GM15510 (cell line): ENCODE data around the gene CRLF2.

ENCODE experiments used
- POLR2A ChIP-seq: IDR thresholded peaks from 3 replicates; pipeline ENCODE4 v1.6.1; 2011; ENCODE audit warnings: borderline replicate concordance; ENCODE audit not compliant: insufficient read length; ENCODE audit errors: extremely low read depth

The CRLF2 gene

GRCh38 chrX:1178580-1179057, 33.8 kb downstream of the CRLF2 start:
- no peak for TF ChIP-seq POLR2A

- no peak for TF ChIP-seq POLR2A
These were observed 40.0 kb downstream of the CRLF2 start for GRCh38 chrX:1172496-1172895.

GRCh38 chrX:1170243-1170642, 42.2 kb downstream of the CRLF2 start:
- no peak for TF ChIP-seq POLR2A

GRCh38 chrX:1169189-1169588, 43.3 kb downstream of the CRLF2 start:
- TF ChIP-seq POLR2A = no peak

- no peak for TF ChIP-seq POLR2A
These were observed 44.4 kb downstream of the CRLF2 start for GRCh38 chrX:1167918-1168481.

- no peak for TF ChIP-seq POLR2A
These were observed 45.0 kb downstream of the CRLF2 start for GRCh38 chrX:1167466-1167865.

GRCh38 chrX:1165535-1166196, 46.8 kb downstream of the CRLF2 start:
- no peak for TF ChIP-seq POLR2A

GRCh38 chrX:1164322-1165288, 47.8 kb downstream of the CRLF2 start:
- no peak for TF ChIP-seq POLR2A

- TF ChIP-seq POLR2A = no peak
These were observed 49.2 kb downstream of the CRLF2 start for GRCh38 chrX:1163231-1163630.

GRCh38 chrX:1162119-1162916, 50.1 kb downstream of the CRLF2 start:
- no peak for TF ChIP-seq POLR2A

GRCh38 chrX:1159548-1159947, 52.9 kb downstream of the CRLF2 start:
- no peak for TF ChIP-seq POLR2A

- no peak for TF ChIP-seq POLR2A
These were observed 58.5 kb downstream of the CRLF2 start for GRCh38 chrX:1153940-1154339.

GRCh38 chrX:1152090-1152489, 60.4 kb downstream of the CRLF2 start:
- TF ChIP-seq POLR2A = no peak

GRCh38 chrX:1151378-1152077, 60.9 kb downstream of the CRLF2 start:
- TF ChIP-seq POLR2A = no peak
